NOMO-1 (cell line): ENCODE measurements around the gene LGSN.
"Not testable (repeated sequence)": the region's sequence is repeated elsewhere in the genome, so short reads cannot be mapped to it uniquely, and the experiment has no call there.

ENCODE experiments used
- DNase-seq, 2 experiments: peaks; one replicate each; lab custom pipeline; 2025; ENCODE audit not compliant: unreplicated experiment in 2 of 2; lab: John Stamatoyannopoulos, UW

Gene LGSN

GRCh38 chr6:63307581-63308246 lies 12.1 kb downstream of the LGSN start:
- DNase-seq = peak; percentile 54 to 71

DNA sequence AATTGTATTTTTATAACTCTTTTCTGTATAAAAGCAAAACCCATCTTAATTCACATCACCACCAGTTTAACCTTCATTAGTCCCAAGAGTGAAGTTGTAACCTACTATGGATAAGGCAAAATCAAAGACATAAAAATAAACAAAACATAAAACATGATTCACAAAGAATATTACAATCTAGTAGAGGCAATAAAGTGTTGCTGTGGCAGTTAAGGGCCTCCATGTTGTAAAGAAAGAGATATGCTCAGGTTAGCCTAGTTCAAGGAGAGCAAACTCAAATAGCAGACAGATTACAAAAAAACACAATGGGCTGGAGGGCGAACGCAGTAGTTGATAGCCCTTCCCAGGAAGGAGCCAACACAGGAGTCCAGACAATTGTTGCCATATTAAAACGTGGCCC lies 13.4 kb downstream of the LGSN start:
- DNase-seq = no peak

DNA sequence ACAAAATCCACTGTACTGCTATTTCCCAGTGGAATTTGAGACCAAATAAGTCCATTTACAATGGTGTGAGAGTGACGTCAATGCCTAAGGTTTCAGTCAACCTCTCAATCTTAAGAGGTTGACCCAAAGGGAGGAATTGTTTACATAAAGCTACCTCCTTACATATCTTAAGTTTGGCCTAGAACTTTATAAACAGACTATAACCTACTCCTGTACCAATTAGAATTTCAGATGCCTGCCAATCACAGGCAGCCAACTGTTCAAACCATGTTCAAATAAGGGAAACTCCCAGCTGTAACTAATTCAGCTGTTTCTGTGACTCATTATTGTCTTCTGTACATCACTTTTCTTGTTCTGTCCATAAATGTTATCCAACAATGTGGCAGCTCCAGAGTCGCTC lies 14.5 kb downstream of the LGSN start:
- DNase-seq = no peak

DNA sequence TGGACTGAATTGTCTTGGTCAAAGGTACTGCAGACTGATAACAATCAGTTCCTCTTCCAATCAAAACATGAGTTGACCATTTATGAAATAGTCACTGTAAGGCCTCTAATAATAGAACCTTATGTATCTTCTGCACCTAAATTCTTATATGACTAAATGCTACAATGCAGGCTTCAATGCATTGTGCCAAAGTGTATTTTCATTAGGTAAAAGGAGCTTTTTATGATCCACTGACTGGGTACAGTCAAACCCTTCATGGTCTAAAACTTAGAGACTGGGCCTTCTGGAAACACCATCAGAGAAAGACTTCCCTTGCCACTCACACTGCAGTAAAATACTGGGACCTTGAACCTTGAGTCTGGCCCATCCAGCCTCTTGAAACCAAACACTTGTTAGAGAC lies 16.3 kb downstream of the LGSN start:
- no peak for DNase-seq

GRCh38 chr6:63299667-63300066 lies 20.1 kb downstream of the LGSN start:
- DNase-seq = no peak

DNA sequence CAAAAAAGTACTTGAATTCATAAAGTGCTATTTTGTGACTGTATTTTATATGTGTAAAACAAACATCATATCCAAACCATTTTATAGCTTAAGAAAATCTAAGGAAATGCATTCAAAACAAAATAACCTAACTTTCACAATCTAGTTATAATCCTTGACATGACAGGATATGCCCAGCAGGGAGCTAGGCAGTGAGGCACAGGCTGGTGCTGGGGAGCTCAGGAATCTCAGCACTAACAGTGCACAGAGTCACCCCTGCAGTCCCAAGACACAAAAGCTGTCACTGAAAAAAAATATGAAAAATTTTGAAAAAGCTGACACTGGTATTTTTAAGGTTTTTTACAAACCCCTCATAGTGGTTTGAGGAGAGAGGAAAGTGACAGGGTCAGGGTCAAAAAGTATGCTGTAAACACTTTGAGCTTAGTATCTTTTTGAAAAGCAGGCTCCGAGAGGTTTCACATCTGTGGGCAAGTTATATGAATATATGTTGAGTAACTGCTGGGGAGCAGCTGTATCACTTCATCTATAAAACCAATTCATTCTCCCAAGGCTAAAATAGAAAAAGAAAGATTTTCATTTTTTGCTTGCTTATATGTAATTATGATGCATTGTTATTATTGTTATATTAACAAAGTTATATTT lies 24.1 kb downstream of the LGSN start:
- DNase-seq = no peak

DNA sequence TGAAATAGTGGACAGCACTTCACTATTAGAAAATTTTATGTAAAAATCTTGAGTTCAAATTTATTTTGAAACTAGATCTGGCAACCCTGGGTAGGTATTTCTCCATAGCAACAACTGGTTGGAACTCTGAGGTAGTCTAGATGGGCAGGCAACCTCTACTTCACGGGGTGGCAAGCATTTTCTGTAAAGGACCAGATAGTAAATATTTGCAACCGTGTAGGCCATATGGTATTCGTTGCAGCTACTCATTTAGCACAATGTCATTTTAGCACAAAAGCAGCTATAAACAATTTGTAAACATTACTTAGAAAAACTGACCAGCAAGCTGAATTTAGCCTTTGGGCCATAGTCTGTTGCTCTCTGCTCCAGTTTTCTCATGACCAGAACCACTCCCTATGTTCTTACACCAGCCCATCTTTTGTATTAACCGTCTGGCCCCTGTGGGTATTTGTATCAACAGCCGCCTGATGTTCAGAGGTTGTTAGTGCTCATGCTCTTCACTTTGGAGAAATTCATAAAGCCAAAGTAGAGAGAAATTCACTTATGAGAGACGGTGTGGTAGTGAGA lies 29.2 kb downstream of the LGSN start:
- DNase-seq = no peak

DNA sequence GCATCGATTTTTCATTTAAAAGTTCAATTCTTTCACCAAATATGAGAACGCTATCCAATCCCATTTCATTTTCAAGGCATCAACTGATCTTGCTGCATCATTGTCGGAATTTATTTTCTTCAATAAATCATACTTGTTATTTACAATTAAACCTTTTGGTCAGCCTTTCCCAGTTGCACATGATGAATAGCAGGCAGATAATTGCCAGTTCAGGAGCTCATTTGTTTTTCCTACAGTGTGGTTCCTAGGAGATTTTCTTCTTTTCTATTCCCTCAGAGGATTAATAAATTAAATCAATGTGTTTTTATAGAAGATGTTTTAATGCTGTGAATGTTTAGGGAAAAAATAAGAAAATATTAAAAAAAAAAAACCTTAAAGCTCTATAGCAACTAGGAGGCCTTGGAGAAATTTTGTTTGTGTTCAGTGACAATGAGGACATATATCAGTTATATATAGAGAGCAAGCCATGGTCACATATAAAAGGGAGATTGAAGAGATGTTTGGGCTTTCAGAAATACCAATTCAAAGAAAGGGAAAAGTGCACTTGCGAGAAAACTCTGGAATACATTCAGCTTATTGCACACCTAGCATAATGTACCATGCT lies 30.4 kb downstream of the LGSN start:
- DNase-seq = no peak

GRCh38 chr6:63280639-63281180 lies 39.1 kb downstream of the LGSN start:
- no peak for DNase-seq

GRCh38 chr6:63278916-63279315 lies 40.9 kb downstream of the LGSN start:
- DNase-seq = no peak

DNA sequence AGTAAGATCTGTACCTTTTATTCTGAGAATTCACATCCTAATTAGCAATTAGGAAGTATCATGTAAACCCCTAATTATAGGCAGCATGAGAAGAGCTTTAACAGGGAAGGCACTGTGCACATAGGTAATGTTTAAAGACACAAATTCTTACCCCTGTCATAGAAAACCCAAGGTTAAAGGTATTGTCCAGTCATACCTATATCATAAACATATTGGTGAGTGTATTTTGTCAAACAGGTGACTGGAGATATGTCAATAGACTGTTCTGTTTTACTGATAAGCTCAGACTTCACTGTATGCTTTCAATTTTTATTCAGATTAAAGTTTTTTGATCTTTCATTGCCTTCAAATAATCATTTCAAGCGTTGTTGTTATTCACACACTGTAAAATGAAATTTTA lies 43.8 kb downstream of the LGSN start:
- DNase-seq = no peak

GRCh38 chr6:63274795-63275430 lies 44.9 kb downstream of the LGSN start:
- DNase-seq = not testable (repeated sequence)

GRCh38 chr6:63272397-63272796 lies 47.4 kb downstream of the LGSN start:
- DNase-seq = peak in 1 of 2 experiments; percentile 44

- no peak for DNase-seq
Measured at GRCh38 chr6:63269470-63269869, 50.3 kb downstream of the LGSN start.

DNA sequence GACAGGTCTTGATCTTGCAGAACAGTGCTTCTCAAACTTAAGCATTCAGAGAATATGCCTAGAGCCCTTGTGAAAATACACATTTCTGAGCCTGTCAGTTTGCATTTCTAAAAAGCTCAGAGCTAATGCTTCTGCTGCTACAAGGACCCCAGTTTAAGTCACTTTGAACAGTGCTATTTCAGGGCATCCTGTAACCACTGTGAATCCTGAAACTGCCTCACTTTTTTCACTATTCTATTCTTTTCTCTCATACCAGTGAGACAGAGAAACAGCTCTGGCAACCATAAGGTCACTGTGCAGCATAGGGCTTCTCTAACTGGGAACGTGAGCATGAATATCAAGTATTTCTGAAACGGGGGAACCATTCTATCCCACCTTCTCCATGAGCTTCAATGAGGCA lies 51.2 kb downstream of the LGSN start:
- no peak for DNase-seq

DNA sequence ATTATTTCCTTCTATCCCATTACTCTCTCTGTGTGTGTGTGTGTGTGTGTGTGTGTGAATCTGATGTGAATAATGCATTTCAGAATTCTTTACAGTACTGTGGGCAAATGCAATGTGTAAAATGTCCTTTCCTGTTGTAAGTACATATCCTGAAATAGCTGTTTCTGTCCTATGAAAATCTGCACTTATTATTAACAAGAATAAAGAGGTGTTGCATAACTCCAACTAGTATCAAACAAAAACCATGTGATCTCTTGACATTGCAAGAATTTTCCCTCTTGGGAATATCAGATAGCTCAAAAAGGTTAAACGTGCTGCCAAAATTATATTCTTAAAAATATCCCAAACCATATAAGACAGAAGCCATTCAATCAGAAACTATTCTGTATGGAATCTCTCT lies 52.0 kb downstream of the LGSN start:
- DNase-seq = no peak

- no peak for DNase-seq
Measured at GRCh38 chr6:63267046-63267445, 52.7 kb downstream of the LGSN start.

- no peak for DNase-seq
Measured at GRCh38 chr6:63263444-63263843, 56.3 kb downstream of the LGSN start.

DNA sequence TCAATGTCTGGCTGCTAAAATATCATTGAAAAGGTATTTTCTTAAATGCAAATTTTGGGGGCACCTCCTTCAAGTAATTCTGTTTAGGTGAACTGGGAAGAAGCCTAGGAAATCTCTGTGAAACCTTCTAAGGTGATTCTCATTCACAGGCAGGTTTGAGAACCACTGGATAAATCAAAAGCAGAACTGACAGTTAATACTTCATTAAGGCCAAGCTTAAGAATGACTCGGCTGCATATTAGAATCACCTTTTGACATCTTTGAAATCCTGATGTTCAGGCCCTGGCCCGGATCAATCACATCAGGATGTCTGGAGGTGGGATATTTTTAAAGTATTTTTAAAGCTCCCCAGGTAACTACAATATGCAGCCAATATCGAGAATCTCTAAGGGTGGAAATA lies 58.0 kb downstream of the LGSN start:
- DNase-seq = no peak

GRCh38 chr6:63259153-63259552 lies 60.6 kb downstream of the LGSN start:
- no peak for DNase-seq

GRCh38 chr6:63249875-63250482 lies 69.8 kb downstream of the LGSN start:
- no peak for DNase-seq
